ENCODE data around the gene FAM120B.

FAM120B gene

GRCh38 chr6:170288091-170288631, 18.4 kb upstream of the FAM120B start:
- no peak for DNase-seq

- no peak for DNase-seq
Measured at GRCh38 chr6:170288852-170289179, 17.7 kb upstream of the FAM120B start.

GRCh38 chr6:170289180-170289931, 17.2 kb upstream of the FAM120B start:
- DNase-seq: no peak

- no peak for DNase-seq
Measured at GRCh38 chr6:170289951-170290295, 16.6 kb upstream of the FAM120B start.

- no peak for DNase-seq
Measured at GRCh38 chr6:170290296-170291128, 16.0 kb upstream of the FAM120B start, which contains the start of gene DLL1. Gene DLL1 (minus strand): TSS chr6:170291078. CDS start chr6:170290139, 939 bp downstream.

- DNase-seq: no peak
Measured at GRCh38 chr6:170291271-170292110, 15.1 kb upstream of the FAM120B start.

GRCh38 chr6:170292111-170292406, 14.5 kb upstream of the FAM120B start:
- no peak for DNase-seq

DNA sequence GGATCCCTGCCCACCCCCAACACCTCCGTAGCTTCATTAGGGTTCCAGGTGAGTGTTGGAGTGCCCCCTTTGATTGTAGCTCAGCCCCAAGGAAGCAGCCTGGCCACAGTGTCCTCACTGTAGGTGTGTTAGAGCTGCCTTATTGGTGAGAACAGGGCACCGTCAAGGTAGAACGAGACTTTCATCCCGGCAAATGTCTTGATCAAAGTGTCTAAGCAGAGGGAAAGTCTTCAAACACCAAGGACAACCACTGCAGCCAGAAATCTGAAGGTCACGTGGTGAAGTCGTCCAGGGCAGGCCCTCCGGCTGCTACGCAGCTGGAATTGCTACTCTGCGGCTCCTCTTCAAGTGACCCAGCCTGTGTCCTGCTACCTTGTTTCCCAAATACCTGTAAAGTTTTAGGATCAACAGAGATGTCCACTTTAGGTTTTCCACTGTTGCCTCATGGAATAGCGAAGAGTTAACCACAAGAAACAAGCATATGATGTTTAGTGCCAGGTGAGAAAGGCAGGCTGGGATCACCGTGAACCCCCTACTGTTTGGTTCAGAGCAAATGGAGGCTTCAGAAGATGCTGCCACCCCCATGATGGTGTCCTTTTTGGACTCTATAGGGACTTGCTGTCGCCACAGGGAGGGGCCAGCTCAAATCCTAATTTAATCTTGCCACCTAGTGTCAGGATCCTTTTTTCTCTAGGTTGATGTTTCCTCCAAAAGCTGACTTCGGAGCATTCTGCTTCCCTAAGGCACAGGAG, 14.0 kb upstream of the FAM120B start:
- no peak for DNase-seq

GRCh38 chr6:170293341-170294231, 13.0 kb upstream of the FAM120B start:
- no peak for DNase-seq

- DNase-seq: no peak
Measured at GRCh38 chr6:170294298-170294730, 12.2 kb upstream of the FAM120B start.

DNA sequence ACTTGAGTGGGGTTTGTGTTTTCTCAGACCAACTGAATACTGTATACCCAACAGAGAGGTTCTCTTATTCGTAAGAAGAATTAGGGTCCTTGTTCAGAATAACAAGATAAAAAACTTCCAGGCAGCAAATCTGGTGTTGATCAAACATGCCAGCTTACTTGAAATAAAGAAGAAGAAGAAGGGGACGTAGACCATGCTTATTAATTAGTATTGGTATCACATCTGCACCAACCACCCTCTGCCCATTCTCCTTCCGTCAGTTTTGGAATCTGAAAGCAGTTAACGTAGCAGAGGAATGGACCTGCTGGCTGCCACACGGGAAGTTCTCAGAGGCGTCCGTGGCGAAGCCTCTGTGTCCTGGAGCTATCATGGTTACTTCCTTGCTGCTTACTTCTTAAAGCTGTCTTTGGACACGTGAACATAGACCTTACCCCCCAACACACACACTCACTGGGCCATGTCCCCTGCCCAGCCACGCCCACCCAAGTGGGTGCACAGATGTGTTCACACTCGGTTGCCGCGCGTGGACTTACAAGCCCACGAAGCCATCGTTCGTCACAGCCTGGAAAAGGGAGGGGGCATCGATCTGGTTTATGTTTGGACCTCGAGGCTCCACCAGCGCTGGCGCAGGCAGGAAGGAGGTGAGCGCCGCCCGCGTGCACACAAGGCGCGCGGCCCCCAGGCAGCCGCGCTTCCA, 11.6 kb upstream of the FAM120B start:
- DNase-seq: no peak

DNA sequence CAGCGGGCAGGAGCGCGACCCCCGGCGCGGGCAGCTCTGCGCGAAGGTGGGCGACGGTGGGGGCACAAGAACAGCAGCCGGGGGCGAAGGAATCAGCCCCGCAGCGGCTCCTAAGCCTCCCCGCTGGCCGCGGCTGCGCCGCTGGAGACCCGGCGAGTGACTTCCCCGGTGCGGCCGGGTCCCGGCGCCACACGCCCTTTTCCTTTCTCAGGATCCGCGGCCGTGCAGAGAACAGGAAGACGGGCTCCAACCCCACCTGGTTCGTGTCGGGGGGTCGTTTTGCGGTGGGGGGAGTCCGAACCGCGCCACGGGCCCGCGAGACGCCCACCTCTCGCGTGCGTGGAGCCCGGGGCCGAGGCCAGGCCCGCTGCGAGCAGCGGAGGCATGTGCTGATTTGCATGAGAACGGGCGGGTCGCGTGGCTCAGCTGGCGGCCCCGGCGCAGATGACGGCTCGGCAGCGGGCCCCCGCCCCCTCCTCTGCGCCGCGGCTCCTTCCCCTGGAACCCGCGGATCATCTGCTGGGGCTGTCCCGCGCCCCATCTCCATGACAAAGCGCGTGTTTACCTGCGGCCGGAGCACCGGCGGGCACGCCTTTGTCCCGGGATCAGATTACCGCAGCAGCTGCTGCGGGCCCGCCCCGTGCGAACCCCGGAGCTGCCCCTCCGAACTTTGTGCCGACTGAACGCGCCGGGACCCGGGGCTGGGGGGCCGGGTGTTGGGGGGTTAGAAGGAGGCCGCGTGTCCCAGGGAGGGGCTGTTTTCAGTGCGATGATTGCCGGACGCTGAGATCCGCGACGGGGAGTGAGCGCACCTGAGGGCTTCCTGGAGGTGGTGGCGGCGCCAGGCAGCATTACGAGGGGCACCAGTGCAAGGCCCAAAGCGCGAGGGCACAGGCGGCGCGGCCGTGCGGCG, 10.8 kb upstream of the FAM120B start:
- DNase-seq: no peak

DNA sequence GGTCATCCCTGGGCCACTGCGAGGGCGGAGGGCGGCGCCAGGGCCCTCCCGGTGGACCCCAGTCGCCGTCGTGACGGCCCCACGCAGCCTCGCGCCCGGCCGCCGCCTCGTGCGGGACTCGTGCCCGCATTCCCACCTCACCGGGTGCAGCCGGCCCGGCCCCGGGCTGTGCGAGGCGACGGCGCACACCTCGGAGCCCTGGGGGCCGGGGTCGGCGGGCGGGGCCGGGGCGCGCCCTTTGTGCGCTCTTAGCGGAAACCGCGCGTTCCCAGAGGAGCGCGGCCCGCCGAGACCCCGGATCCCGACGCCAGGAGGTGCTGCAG, 10.2 kb upstream of the FAM120B start:
- DNase-seq: no peak

DNA sequence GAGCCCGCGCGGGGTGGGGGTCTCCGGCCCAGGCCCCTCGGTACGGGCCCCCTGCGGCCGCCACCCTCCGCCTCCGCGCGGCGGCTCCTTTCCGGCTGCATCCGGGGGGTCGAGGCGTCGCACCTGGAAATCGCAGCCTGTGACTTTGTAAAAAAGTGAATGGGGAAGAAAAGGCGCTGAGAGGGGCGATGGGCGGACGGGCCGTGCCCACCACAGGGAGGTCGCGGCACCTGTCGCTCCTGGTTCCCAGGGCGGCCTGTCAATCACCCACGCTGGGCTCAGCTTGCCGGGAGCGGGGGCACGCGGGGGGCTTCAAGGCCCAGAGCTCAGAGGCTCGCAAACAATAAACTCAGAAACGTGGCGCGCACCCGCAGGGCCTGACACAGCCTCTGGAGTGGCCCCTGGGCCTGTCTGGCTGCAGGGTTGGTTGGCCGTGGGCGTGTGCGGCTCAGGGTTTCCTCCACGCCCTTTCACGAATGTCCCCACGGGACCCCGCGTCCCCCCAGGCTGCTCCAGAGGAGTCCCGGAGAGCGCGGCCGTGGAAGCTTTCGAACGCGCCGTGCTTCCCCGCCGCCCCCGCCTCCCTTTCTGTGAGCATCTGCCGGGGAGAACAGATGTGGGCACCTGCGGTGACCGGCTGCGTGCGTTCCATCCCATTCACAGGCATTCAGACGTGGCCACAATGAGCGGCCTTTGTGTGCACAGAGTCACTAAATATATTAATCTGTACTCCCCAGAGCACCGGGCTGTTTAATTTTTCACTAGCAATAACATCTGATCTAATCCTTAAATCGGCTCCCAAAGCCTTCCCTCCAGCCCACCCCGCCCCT, 9.6 kb upstream of the FAM120B start:
- DNase-seq: no peak

DNA sequence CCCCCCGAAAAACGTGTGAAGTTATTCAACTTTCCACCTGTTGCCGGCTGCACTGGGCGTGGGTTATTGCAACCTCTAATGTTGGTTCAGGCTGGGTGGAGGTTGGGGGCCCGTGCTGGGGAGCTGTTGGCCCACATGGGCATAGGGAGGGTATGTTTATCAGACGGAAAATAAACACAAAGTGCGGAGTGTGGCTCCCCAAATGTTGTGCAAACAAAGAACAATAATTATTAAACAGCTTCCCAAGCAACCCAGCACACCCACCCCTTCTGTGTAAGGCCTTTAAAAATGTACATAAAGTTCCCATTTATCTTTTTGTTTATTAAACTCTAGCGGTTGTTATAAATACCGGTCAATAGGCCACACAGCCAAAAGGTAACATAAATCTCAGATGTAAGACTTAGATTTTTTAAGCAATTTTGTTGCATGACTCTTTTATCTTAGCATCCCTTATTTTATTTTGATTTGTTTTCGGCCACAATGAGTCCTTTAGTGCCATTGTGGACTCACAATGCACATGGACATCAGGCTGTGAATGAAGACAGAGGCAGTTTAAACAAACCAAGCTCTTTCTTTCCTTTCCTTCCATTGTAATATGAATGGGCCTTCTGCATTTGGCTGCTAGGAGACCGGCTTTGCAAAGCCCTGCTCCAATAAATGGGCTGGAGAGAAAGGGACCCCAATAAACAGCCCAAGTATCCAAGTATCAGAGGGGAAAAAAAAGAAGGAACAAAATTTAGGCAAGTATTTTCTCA, 8.8 kb upstream of the FAM120B start:
- no peak for DNase-seq

DNA sequence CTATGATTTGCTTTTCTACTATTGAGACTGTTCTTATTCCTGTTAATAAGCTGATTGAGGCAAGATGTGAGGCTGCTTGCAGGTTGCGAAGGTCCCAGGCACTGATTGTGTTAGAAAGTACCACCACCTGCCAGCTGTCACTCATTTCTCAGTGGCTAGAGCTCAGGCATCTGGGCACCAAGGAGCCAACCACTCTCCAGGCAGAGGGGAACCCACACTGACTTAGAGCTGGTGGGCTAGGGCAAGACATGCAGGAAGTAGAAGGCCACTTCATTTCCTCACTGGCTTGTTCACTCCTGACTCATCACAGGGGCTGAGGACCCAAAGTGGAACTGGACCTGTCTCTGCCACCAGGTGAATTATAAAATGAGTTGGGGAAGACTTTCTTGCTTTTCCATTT, 7.9 kb upstream of the FAM120B start:
- DNase-seq: no peak

GRCh38 chr6:170301184-170301583, 5.4 kb upstream of the FAM120B start:
- no peak for DNase-seq

DNA sequence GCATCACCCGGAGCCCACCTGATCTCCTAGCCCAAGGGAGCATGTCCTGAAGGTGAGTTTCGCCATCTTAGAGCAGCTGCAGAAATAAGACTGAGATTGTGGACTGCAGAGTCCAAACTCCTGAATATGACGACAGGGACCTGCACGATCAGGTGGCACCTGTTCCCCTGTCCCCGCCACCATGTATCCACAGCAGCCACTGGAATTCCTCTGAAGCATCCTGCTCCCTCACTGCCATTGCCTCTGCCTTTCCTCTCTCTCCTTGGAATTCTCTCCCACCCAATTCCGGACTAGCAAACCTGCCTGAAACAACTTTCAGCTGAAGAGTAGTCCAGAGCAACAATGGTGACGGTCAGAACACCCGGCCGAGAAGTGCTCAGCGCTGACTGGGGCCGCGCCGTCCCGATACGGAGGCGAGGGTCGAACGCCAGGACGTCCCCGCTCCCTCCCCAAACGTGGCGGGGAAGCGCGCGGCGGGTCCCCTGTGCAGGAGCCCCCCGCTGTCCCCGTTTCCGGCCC, 694 bp upstream of the FAM120B start:
- no peak for DNase-seq
